ENCODE measurements around the gene MYH7B.

Gene MYH7B

DNA sequence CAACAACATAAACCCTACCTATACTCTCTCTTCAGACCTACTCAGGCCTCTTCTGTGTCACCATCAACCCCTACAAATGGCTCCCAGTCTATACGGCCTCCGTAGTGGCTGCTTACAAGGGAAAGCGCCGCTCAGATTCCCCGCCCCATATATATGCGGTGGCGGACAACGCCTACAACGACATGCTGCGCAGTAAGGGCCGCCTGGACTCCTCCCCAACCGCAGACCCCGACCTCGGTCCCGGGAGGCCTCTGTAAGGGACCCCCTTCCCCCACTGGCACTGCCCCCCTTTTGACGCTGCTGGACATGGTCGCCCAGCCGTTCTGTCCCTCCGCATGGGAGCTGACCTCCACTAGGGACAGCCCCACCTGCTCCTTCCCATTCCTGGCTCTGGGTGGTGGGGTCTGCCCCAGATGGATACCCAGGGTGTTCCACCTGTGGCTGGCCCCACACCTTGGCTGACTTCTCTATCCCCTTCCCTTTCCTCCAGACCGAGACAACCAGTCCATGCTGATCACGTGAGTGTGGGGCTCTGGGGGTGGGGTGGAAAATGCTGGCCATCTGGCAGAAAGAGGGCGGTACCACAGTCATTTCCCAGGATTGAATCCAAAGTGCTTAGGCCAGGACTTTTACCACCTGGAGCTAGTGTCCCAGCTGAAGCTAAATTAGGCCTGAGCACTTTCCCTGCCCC lies 25.0 kb downstream of the MYH7B start:
- DNase-seq (ENCODE audit: low read depth) = no peak

DNA sequence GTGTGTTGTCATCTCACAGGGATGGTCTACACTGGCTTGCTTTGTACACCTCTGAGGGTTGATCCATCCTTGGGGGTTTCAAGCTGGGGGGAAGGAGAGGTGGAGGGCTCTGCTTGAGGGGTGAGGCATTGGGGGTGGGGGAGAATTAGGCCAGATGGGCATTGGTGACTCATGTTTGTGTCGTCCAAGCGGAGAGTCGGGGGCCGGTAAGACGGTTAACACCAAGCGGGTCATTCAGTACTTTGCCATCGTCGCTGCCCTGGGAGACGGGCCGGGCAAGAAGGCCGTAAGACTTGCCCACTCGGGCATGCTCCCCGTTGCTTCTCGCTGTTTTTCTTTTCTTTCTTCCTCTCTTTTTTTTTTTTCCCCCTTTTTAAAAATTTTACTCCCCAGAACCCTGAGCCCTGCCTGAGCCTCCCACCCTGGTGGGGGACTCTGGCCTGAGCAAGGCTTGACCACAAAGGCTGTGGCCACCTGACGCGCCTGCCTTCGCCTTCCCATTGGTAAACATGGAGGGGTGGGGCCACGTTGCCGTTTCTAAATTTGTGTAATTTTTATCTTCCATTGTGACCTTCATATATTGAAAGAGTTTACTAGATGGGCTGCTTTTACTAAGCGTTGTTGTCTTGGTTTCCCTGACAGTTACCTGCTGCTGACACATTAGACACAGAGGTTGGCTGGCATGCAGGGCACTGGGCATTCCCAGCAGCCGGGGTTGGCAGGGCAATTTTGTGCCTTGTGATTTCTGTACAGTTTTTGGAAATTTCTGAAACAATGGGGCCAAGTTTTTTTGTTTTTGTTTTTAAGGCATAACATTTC lies 26.8 kb downstream of the MYH7B start:
- no peak overlapping the region for H3K4me3 ChIP-seq (ENCODE audit: low read depth, low read length)
- no peak for DNase-seq (ENCODE audit: low read depth)
- TF ChIP-seq, protein P1, sequence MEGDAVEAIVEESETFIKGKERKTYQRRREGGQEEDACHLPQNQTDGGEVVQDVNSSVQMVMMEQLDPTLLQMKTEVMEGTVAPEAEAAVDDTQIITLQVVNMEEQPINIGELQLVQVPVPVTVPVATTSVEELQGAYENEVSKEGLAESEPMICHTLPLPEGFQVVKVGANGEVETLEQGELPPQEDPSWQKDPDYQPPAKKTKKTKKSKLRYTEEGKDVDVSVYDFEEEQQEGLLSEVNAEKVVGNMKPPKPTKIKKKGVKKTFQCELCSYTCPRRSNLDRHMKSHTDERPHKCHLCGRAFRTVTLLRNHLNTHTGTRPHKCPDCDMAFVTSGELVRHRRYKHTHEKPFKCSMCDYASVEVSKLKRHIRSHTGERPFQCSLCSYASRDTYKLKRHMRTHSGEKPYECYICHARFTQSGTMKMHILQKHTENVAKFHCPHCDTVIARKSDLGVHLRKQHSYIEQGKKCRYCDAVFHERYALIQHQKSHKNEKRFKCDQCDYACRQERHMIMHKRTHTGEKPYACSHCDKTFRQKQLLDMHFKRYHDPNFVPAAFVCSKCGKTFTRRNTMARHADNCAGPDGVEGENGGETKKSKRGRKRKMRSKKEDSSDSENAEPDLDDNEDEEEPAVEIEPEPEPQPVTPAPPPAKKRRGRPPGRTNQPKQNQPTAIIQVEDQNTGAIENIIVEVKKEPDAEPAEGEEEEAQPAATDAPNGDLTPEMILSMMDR (conservative IDR thresholded peaks at IDR 0.05; ENCODE audit: low read depth, low read length) = no peak

More for the DNA sequence above, 25.0 kb downstream of the MYH7B start:
- no peak overlapping the region for H3K4me3 ChIP-seq (ENCODE audit: low read depth, low read length)
- TF ChIP-seq, protein P1 (conservative IDR thresholded peaks at IDR 0.05; ENCODE audit: low read depth, low read length) = no peak

DNA sequence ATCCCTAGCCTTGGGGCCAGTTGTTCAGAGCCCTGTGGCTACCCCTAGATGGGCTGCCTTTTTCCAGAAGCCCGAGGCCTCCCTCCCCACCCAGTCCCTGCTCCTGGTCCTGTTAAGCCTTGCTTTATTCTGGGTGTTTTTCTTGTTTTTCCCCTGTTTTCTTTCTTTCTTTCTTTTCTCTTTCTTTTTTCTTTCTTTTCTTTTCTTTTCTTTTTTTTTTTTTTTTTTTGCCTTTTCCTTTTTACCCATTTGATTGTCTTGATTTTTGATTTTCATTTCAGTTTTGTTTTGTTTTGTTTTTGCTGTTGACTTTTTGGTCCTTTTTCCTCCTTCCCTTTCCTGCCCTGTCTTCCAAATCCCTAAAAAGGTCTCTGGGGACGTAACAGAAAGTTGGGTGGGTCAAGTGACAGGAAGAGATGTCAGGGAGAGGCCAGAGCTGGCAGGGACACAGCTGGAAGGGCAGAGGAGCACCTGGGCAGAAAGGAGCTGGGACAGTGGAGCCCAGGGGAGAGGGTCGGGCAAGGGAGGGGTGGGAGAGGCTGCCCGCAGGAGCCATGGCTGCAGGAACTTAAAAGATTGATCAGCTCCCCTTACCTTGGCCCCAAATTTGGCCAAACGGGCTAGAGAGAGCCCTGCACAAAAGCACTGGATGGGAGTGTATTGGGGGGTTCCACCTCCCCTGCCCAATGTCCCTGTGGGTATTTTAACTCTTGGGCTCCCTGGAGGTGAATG lies 27.6 kb downstream of the MYH7B start:
- TF ChIP-seq, protein P1 (conservative IDR thresholded peaks at IDR 0.05; ENCODE audit: low read depth, low read length) = no peak
- H3K4me3 ChIP-seq (ENCODE audit: low read depth, low read length) = no peak overlapping the region
- no peak for DNase-seq (ENCODE audit: low read depth)

DNA sequence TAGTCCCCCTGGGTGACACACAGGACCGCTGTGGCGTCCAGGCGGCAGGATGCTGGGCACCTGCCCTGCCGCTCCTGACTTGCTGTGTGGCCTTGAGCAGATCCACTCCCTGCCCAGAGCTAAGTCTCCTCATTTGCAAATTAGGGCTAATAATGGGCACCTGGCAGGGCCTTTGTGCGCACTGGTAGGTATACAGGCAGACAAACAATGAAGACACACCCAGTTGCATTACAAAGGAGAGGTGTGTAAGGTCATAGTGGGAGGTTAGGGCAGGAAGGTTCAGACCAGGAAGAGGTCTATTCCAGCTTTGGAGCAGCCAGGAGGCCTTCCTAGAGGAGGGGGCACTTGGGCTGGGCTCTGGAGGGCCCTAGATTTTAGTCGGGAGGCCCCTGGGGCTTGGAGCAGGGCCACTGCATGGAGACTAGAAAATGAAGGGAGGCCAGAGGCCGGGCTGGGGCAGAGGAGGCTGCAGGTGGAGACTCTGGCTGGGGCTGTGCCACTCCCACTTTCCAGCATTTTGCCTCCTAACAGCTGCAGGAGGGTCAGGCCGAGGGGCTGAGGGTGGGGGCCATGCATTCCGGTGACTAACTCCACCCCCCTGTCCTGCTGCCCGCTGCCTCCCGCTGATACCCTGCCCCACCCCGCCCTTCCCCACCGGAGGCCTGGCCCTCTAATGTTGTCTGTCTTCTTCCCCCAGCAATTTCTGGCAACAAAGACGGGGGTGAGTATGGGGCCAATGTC lies 28.5 kb downstream of the MYH7B start:
- TF ChIP-seq, protein P1 (conservative IDR thresholded peaks at IDR 0.05; ENCODE audit: low read depth, low read length) = no peak
- H3K4me3 ChIP-seq (ENCODE audit: low read depth, low read length) = no peak overlapping the region
- DNase-seq (ENCODE audit: low read depth) = no peak

DNA sequence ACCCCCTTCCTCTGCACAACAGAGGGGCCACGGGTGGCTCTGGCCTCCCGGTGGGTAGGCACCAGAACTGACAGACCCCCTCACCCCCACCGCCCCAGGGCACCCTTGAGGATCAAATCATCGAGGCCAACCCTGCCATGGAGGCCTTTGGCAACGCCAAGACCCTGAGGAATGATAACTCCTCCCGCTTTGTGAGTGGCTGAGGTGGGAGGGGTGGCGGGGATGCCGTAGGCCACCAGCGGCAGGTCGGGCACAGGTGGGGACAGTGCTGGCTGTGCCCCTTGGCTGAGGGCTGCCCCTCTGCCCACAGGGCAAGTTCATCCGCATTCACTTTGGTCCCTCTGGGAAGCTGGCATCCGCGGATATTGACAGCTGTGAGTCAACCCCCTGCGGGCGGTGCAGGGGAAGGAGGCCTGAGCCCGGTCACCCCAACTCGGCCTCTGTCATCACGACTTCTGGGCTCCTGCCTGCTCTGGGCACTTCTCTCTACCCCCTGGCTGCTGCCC lies 29.1 kb downstream of the MYH7B start:
- H3K4me3 ChIP-seq (ENCODE audit: low read depth, low read length) = no peak overlapping the region
- DNase-seq (ENCODE audit: low read depth) = no peak
- TF ChIP-seq, protein P1 (conservative IDR thresholded peaks at IDR 0.05; ENCODE audit: low read depth, low read length) = no peak
